NCI-H187 (cell line): Measurements from ENCODE around the gene FNDC3B.

Source experiments
- DNase-seq, 2 experiments: peaks; one replicate each; lab custom pipeline; 2025; lab: John Stamatoyannopoulos, UW

Gene FNDC3B

DNA sequence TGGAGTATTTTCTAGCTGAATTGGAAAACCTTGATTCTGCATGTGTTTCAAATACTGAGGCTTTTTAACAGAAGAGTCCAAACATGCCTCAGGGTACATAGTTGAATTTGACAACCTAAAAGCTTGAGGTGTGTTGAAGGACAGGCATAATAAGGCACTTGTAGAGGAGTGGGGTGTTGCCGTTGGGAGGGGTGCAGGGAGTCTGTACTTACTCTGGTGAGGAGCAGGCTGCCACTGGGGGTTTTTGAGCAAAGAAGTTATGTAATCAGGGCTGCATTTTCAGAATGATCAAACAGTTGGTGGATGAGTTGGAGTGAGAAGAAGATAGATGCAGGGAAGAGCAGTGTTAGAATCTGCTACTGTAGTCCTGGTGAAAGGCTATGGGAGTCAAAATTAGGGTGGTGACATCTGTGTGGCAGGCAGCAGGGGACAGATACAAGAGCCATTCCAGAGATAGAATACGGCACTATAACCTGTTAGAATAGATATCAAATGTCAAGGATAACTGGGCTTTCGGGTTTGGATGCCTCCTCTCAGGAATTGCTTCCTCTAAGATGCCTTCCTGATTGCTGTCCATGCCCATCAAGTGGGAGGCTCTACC is 247.3 kb downstream of the FNDC3B start:
- no peak for DNase-seq

DNA sequence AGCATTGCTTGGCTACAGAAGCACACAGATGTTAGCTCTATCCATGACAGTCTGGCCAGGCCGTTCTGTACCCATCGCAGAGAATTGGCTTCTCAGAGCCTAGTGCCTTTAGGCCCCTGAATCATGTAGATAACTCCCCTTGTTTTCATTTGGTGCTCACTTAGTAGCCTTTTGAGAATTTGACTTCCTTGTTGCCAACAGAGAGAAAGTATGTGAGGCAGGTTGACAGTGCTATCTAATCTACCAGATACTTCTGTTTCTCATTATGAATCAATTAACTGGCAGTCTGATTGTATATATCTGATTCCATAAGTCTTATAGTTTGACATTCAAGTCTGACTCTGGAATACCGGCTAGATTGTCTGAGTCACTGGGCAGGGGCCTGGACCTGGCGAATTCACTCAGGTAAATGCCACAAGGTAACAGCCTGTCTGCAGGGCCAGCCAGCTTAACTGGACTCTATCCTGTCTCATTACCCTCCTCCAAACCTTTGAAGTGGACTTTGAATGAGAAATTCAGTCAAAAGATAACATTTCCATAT is 248.6 kb downstream of the FNDC3B start:
- DNase-seq = no peak

DNA sequence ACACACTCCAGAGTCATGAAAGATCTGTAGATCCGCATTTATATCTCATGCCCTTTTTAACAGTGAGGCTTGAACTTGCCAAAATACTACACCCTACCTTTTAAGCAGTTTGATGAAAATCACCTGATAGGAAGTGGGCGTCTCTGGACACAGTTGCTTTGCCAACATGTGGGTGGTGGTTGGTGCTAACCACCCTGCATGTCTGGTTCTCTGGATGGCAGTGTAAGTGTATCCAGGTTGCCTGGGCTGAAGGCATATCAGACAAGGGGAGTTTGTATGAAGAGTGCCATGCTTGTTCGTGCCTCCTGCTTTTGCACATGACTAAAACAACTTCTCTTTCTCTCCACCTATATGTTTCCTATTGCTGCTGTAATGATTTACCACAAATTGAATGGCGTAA is 249.3 kb downstream of the FNDC3B start:
- no peak for DNase-seq

DNA sequence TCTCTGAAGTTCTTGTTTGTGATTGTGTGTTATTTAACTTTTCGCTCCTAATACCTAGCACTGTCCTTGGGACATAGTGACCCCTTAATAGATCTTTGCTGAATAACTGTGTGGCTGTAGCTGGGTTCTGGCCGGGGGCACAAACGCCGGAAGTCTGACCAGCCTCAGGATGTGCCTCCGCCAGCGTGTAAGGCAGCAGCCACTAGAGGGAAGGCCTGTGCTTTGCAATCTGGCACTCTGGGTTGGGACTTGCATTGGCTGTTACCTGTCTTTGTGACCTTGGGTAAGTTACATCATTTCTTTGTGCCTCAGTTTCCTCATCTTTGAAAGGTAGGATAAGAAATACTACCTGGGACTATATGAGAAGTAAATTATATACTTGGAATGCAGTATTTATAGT is 250.2 kb downstream of the FNDC3B start:
- DNase-seq = no peak

DNA sequence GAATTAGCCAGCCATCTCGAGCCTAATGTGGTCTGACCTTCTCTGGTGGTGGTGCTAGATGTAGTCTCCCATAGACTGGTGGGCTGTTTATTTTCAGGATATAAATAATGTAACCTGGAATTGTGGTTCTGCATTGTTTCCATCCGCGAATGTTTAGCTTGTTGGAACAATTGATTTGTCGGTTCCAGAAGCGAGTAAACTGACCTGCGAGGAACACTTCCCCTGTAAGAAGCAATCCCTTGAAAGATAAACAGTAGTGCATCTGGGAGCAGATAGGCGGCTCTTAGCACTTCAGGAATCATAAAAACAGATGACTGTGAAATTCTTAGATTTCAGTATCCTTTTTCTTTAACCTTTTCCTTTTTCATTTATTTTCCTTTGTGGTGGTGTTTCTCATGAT is 251.1 kb downstream of the FNDC3B start:
- DNase-seq = no peak

DNA sequence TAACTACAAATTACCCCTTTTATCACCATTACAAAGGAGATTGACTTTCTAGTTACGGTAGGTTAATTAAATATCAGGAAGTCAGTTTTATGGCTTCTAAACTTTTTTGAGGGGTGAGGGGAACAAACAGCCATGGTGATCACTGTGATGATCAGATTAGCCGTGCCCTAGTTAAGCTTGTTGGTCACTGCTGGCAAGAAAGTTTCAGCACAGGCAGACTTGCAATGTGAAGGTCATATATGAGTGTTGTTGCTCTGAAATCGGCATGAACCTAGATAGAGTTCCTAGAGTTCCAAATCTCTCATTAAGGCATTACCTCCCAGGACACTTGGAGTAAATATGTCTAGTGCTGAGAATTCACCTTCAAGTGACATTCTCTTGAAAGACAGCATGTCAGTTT is 252.3 kb downstream of the FNDC3B start:
- DNase-seq = no peak

DNA sequence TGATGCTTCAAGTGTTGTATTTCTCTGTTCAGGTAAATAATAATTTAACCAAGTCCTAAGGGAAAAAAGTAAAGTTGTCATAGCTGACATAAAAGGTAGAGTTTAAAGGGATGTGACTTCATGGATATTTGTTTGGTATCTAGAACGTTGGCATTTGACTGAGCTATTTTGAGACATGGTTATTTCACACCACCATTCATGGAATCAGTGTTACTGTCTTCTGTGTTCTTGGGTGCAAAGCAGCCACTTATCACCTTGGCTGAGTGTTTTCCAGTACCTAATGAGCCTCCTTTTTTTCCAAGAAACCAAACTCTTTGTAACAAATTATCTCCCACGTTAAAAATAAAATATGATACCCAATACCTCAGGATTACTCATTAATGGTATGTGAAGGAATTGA is 253.0 kb downstream of the FNDC3B start:
- DNase-seq = no peak

DNA sequence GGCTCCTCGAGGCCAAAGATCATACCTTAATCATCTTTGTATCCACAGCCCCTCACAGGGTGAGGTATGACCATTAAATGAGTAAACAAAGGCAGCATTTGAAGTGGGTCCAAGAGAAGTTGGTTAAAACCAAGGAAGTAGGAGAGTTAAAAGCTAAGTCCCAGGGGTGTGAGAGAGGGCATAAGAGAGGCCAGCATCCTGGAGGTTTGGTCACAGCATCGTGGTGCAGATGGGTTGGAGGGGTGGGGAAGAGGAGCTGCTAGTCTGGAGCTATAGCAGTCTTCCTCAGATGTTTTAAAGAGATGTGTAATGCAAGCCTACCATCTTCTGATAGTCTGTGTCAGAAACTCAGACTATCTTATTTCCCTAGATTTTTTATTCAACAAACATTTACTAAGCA is 253.7 kb downstream of the FNDC3B start:
- DNase-seq = no peak

DNA sequence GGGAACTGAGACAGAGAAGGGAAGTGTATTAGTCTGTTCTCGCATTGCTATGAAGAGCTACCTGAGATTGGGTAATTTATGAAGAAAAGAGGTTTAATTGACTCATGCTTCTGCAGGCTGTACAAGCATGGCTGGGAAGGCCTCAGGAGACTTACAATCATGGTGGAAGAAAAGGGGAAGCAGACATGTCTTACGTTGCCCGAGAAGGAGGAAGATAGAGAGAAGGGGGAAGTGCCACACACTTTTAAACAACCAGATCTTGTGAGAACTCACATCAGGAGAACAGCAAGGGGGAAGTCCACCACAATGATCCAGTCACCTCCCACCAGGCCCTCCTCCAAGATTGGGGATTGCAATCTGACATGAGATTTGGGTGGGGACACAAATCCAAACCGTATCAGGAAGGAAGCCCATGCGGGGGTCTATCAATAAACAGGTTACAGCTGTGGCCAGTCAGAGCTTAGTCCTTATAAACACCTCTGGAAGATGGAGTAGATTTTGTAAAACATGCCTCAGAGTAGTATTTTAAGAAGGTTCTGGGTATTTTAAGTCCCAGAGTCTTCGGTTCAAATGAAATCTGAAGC is 254.9 kb downstream of the FNDC3B start:
- DNase-seq = no peak

DNA sequence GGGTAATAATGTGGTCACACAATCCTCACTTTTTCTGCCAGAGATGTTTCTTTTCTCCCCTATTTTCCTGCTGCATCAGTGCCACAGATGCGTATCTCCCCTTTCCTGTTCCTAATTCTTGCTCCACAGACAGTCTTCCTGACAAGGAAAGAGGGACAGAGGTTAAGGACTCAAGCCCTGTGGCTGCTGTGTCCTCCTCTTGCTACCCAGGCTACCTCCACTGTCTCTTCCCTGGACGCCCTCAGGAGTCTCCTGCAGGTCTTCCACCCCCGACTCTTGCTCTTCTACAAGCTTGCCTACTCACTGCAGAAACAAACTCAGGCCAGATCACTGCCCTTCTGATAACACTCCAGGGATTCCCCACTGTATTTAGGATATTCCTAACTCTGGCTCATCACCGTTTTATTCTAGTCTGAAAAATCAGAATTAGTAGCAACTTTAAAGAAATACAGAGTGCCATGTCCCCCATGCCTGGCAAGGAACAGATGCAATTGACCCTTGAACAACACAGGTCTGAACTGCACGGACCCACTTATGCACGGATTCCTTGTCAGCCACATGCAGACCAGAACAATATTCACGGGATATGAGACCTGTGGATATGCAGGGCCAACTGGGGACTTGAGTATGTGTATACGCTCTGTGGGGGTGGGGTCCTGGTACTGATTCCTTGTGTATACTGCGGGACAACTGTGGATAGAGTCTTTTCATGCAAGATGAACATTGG is 257.0 kb downstream of the FNDC3B start:
- DNase-seq = no peak

DNA sequence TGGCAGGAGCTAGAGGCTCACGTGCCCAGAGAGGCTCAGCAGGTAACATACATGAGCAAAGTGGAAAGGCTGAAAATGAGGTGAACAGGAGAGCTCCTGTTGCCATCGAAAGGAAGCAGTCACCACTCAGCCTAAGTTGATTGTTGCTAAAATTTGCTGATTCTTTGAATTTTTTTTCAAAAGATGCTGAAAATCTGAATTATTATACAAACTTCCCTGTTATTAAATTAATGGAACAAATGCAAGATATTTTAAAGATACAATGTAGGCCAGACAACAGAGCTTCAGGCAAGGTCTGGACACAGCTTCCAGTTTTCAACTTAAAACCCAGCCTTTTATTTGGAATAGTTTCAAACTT is 257.6 kb downstream of the FNDC3B start:
- no peak for DNase-seq

DNA sequence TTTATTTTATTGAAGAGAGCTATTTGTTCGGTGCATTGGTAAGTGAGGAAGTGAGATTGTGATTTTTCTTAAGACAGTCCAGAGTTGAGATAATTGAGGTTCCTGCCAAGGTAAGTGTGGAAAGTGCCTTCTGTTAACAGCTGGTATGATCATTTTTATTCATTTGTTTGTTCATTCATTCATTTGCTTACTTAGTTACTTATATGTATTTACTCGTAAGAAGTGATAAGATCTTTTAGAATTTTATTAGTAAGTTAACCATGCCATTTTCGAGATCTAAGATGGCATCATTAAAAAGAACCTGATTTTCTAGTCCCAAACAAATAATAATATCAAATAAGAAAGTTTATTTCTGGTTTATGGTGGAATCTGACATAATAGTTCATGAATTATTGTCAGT is 258.9 kb downstream of the FNDC3B start:
- DNase-seq = no peak

DNA sequence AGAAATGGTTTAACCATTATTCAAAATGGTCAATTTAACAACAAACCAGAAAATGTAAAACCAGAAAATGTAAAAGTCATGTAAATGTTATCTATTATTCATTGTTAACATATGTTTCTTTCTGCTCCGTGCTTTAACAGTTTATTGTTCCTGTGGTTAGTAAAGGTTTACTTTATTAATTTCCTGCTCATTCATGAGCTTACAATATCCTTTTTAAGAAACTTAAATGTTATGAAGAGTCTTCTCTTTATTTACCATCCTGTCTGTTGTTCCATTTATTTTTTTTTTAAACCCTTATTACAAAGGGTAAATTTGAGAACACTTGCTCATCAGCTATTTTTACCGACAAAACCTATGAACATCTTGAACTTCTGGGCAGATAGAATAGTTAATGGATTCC is 260.8 kb downstream of the FNDC3B start:
- no peak for DNase-seq

DNA sequence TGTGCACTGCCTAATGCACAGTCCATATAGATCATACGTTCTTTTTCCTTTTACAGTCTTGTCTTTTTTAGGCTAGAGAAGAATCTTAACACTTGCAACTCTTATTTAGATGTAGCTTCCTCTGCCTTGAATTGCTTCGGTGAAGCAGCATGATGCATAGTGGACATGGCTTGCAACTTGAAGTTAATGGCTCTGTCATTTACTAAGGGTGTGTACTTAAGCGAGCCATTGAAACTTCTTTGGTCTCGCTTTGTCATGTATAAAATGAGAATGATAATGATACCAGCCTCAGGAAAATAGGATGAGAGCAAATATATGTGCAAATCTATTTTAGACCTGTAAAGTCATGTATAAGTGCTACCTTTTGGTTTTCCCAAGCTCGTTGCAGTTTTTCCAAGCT is 261.5 kb downstream of the FNDC3B start:
- DNase-seq = peak in 1 of 2 experiments; percentile 24

DNA sequence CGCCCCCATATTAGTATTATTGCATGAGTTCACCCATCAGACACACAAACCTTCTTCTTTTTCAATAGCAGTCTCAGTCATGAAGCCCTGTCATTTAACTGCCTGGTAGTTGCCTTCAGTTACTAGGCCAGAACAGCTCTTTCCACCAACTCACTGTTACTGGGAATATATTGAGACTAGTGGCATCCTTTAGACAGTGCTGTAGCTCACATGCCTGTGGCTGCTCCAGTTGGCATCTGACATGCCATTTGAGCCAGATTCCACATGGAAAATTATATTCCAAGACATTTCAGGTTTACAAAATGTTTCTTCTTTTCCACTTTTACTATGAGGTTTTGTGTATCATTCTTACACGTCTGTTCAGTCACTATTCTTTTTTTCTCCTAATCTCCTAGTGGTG is 262.8 kb downstream of the FNDC3B start:
- no peak for DNase-seq

DNA sequence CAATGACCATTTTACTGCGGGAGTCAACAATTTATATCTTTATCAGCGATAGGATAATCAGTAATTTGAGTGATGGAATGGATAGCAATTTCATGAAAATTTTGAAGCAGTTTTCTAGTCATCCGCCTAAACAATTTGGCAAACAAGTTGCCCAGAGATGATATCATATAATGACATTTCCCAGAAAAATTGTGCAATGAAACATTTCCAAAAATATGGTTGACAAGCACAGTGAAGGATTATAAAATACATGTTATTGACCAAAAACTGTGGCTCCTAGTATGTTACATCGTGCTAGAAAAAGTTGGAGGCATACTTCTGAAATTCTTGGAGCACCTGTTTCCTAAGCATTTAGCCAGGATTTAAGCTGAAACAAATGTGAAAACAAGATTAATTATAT is 263.8 kb downstream of the FNDC3B start:
- DNase-seq = no peak

DNA sequence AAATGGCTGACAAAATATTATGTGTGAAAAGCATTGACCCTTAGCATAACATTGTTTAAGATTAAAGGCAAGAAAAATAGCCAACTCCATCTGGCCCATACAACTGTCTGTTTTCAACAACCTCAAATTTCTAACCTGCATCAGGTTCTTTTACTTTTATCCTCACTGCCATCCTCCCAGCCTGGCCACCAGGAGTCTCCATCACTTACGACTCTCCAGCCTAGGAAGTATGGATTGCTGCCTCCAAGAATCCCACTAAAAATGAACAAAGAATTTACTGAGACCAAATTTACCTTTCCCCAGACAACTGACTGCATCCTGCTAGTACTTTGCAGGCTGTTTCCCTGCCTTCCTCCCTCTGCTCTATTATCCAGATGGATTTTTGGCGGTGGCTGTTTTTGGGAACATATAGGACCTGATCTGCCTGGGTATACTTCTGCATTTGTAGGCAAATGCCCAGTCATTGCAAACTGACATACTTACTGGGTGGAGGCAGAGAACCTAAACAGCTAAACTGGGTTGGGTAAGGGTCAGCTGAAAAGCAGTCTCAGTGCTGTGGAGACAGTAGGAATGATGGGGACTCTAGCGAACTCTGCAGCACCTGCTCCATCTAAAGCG is 264.7 kb downstream of the FNDC3B start:
- DNase-seq = no peak

DNA sequence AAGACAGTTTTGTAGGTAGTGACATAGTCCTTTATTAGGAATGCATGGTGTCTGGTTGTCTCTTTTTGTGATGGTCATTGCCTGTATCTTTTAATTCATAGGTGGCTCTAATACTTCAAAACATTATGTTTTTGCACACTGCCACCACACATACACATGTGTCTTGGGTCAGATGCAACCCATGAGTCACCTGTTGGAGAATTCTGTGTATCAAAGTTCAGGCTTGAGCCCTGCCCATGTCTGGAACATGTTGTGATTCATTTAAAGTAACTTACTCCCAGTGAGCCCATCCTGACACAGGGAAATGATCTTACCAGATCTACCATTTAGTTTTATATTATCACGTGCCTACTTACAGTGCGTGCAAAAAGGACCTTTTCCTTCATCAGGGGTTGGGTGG is 266.2 kb downstream of the FNDC3B start:
- DNase-seq = no peak

DNA sequence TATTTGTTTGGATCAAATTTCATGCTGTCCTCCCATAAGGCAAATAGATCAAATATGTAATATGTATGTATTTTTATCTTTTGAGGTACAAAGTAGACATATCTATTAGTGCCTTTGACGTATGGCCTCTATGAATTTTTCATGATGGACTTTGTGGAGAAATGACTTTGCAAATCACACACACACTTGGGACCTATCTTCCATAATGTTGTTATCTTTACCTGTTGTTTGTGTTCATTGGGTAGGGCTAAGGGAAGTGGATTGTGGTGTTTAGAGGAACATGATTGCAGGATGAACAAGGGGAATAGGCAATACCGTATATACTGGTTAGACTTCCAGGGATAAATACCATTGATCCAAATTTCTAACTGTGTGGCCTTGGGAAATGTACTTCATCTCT is 266.6 kb downstream of the FNDC3B start:
- no peak for DNase-seq

DNA sequence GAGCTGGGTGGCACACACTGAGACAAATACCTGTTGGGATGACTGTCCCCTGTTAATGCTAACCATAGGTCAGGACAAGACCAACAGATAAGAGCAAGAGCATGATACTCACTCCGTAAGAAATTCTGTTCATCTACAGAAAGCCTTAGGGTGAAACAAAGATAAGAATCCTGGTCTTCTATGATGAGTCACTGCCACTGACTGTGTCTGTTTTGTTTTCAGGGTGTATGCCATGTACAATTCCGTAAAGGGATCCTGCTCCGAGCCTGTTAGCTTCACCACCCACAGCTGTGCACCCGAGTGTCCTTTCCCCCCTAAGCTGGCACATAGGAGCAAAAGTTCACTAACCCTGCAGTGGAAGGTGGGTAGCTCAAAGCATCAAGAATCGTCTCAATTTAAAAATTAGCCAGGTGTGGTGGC is 267.8 kb downstream of the FNDC3B start:
- DNase-seq = no peak

DNA sequence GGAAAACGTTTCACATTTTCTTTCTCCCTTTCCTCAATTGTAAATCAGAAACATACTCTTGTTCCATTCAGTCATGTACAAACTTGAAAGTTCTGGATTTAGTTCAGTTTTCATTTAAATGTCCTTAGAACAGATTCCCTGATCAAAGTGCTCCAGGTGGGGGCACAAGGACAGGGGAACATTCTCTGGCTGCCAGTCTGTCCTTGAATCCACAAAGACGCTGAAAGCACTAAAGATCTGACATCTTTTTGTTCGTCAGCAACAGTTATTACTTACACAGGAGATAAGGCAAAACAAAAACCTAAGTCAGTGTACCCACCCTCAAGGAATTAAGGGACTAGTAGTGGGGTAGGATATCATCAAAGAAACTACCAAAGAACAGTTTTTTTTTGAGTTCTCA is 269.7 kb downstream of the FNDC3B start:
- no peak for DNase-seq

DNA sequence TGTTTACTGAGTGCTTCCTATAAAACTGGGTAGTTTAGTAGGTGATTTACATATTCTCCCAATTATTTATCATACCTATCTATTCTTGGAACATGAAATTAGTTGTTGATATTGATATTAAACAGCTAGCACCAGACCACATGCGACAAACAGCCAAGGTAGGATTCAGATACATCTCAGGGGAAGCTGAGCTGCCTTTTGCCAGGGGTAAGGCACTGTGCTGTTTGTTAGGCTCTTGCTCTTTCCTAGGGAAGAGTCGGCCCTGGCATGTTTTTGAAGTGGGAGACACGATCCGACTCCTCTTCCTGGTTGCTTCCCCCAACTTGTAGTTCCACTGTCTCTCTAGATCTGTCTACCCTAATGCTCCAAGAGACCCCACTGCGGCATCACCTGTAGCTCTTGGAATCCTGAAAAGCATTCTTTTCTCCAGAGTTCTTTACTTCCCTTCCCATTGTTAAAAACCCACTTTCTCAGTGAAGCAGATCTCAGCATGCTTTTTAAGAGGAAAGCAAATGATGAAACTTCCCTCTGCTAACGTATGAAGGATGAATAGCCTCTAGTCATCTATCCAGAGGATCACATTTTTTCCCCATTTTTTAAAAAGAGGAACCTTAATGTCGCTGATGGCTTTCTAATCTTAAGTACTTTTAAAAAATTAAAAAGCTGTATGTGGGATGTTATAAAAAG is 270.5 kb downstream of the FNDC3B start:
- DNase-seq = no peak

DNA sequence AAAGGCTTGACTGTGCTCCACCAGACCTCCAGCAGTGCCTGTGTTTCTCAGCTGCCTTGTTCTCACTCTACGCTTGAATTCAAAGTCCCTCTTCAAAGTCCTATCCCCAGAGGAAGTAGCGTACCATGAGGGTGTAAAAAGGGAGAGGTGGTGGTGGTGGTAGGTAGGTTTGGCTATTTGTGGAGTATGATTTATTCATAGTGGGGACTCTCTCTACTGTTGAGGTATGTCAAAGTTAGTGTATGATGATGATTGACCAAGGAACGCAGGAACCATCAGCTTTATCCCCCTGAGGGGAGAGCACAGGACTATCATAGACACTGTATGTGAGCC is 271.0 kb downstream of the FNDC3B start:
- DNase-seq = no peak
